ENCODE measurements around the gene RASL10A.
A peak's percentile ranks its signal among the peaks of the same experiment; 100 is the strongest.

Gene RASL10A

DNA sequence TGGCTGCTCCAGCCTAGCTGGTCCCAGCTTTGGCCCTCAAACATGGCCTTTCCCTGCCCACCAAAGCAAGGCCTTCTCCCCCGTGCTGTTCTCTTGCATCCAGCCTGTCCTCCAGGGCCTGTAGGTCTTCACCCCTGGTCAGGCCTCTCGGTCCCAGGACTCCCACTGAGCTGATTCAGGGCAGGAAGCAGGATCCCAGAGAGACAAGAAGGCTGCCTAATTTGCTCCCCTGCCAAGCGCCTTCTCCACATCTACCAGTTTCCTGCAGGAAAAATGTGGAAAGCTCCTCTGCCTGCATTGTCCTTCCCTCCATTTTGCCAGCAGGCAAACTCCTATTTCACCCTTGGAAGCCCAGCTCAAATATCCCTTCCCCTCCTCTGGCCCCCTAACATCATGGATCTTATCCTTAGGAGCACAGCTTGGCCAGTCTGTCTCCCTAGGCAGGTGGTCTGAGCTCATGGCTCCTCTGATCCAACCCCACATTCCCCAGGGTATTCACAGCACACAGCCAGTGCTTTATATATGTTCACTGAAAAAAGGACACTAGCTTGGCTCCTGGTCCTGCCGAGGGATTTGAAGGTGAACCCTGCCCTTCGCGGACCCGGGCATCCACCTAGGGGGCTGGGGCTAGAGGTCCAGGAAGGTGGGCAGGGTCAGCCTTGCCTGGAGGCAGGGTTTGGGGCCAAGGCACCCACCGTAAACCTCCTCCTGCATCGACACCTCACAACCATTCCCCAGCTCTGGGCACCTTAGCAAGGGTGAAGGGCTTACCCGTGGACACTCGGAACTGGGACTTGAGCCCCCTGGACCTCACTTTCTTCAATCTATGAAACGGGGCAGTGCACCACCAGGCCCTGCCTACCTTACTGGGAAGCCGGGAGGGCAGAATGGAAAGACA lies 48.7 kb downstream of the RASL10A start:
- DNase-seq = peak; percentile 15

DNA sequence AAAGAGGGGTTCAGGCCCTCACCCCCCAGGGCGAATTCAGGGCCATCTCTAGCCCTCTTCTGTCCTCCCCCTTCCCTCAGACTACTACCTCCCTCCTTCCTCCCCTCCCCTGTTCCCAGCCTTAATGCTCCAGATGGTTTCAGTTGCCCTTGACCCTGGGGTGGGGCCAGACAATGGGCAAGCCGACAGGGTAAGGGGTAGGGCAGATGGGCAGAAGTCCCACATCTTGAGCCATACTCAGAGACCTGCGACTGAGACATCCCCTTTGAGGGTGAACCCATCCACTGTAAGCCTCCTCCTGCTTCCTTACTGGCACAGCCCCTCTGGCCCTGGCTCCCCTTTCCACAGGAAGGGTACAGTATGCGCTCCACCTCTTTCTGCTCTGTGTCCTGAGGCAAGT lies 49.6 kb downstream of the RASL10A start:
- DNase-seq = no peak

DNA sequence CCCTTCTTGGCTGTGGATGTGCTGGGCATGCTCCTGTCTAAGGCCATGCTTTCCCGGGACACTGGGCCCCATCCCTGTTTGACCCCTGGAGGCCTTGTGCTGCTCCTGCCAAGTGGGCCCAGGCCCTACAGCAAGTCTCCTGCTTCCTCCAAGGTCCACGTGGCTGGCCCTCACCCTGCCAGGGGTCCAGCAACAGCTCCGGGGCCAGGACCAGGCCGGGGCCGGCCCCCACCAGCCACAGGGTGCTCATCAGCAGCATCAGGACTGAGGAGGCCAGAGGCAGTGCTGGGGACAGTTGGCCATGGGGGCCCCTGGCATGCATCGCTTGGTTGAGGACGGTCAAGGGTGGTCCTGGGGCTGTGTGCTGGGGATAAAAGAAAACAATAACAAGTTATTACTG lies 50.2 kb downstream of the RASL10A start:
- no peak for DNase-seq

DNA sequence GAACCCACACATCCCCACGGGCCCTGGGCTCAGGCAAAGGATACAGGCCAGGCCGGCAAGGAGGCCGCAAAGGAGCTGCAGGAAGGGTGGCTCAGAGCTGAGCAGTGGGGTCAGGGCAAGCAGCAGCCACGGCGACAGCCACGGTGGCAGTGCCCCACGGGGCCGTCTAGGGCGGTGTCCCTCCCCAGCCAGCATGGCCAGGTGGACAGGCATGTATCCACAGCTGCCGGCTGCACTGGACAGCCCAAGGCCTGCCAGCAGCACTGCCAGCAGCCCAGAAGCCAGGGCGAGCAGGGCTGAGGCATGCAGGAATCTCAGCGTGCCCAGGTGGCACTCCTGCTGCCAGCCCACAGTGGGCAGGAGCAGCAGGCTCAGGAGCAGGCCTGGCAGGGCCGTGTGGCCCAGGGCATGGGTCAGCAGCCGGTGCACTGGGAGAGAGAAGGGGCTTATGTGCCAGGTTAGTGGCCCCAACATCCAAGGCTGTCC lies 51.7 kb downstream of the RASL10A start:
- no peak for DNase-seq
